CD4-positive, alpha-beta T cell treated with Interleukin-6 for 4 hours (primary cell): ENCODE measurements around the gene PIK3C2G.
"Not testable (repeated sequence)": the region's sequence is repeated elsewhere in the genome, so short reads cannot be mapped to it uniquely, and the experiment has no call there.

ENCODE experiments used
- DNase-seq: peaks from one replicate; pipeline ENCODE4 v3.0.0-alpha.2; 2020; ENCODE audit warnings: mixed read lengths

PIK3C2G gene

GRCh38 chr12:18476861-18477260 is 215.5 kb downstream of the PIK3C2G start:
- DNase-seq, result no peak

GRCh38 chr12:18479256-18479655 is 217.9 kb downstream of the PIK3C2G start:
- DNase-seq, result no peak

- no peak for DNase-seq
These were observed 221.3 kb downstream of the PIK3C2G start for GRCh38 chr12:18482601-18483120.

GRCh38 chr12:18483698-18484325 is 222.5 kb downstream of the PIK3C2G start:
- no peak for DNase-seq

GRCh38 chr12:18486036-18486435 is 224.7 kb downstream of the PIK3C2G start:
- DNase-seq, result no peak

- DNase-seq, result no peak
These were observed 226.2 kb downstream of the PIK3C2G start for GRCh38 chr12:18487509-18487908.

GRCh38 chr12:18492372-18493025 is 231.2 kb downstream of the PIK3C2G start:
- no peak for DNase-seq

DNA sequence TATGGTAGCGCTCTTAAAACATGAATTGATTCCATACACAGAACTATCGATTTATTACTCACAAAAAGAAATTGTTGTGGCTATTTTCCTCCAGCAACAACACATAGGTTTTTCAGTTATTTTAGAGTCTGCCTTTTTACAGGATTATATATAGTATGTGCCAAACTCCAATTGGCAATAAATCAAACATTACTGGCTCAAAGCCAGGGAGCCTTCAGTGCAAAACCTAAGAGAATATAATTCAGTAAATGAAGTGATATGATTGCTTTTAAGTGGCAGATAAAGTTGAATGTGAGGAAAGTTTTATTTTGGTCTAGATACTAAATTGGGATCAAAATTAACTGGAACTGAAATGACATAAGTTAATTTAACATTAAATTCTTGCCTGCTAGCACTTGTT is 234.8 kb downstream of the PIK3C2G start:
- DNase-seq, result no peak

DNA sequence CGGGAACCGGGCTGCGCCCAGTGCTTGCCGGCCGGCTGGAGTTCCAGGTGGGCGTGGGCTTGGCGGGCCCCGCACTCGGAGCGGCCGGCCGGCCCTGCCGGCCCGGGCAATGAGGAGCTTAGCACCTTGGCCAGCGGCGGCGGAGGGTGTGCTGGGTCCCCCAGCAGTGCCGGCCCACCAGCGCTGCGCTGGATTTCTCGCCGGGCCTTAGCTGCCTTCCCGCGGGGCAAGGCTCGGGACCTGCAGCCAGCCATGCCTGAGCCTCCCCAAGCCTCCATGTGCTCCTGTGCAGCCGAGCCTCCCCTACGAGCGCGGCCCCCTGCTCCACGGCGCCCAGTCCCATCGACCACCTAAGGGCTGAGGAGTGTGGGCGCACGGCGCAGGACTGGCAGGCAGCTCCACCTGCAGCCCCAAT is 238.8 kb downstream of the PIK3C2G start:
- not testable (repeated sequence) for DNase-seq

- DNase-seq, result not testable (repeated sequence)
These were observed 239.4 kb downstream of the PIK3C2G start for GRCh38 chr12:18500736-18501135.

GRCh38 chr12:18502422-18502968 is 241.2 kb downstream of the PIK3C2G start:
- no peak for DNase-seq

- DNase-seq, result no peak
These were observed 260.1 kb downstream of the PIK3C2G start for GRCh38 chr12:18521461-18521860.

DNA sequence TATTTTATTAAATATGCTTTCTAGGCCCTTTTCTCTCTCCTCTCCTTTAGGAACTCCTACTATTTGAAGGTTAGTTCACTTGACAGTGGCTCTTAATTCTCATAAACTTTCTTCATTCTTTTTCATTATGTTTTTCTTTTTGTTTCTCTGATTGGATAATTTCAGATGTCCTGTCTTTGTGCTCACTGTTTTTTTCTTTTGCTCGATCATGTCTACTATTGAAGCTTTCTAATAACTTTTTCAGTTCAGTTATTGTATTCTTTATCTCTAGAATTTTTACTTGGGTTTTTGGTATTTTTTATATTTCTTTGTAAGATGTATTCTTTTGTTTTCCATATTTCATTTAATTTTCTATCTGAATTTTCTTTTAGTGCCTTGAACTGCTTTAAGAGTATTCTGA is 261.5 kb downstream of the PIK3C2G start:
- DNase-seq, result no peak

DNA sequence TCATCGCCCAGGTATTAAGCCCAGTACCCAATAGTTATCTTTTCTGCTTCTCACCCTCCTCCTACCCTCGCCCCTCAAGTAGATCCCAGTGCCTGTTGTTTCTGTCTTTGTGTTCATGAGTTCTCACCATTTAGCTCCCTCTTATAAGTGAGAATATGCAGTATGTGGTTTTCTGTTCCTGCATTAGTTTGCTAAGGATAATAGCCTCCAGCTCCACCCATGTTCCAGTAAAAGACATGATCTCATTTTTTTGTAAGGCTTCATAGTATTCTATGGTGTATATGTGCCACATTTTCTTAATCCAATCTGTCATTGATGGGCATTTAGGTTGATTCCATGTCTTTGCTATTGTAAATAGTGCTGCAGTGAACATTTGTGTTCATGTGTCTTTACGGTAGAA is 281.2 kb downstream of the PIK3C2G start:
- DNase-seq, result not testable (repeated sequence)

DNA sequence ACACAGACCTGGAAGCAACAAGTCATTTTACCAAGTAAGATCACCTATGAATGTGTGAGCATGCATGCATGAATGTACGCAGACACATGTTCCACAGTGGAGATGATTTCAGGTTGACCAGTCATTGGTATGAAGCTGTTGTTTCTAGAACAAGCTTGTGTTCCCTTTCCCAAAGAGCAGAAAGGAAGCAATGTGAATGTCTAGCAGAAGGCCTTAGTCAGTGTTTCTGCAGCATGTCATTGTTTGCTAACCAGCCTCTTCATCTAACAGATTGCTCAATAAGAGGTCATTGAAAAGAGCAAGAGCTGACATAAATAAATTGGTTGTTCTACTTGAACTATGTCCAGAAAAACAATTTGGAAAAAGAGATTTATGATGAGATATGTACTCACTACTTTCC is 285.1 kb downstream of the PIK3C2G start:
- DNase-seq, result no peak

GRCh38 chr12:18549598-18549997 is 288.3 kb downstream of the PIK3C2G start:
- DNase-seq, result no peak

- no peak for DNase-seq
These were observed 289.8 kb downstream of the PIK3C2G start for GRCh38 chr12:18551106-18551505.

GRCh38 chr12:18551701-18552100 is 290.4 kb downstream of the PIK3C2G start:
- no peak for DNase-seq

GRCh38 chr12:18552829-18553228 is 291.5 kb downstream of the PIK3C2G start:
- no peak for DNase-seq

GRCh38 chr12:18556161-18556560 is 294.8 kb downstream of the PIK3C2G start:
- no peak for DNase-seq

GRCh38 chr12:18559242-18559641 is 297.9 kb downstream of the PIK3C2G start:
- DNase-seq, result no peak

- DNase-seq, result no peak
These were observed 301.2 kb downstream of the PIK3C2G start for GRCh38 chr12:18562531-18562930.

GRCh38 chr12:18564306-18564705 is 303.0 kb downstream of the PIK3C2G start:
- DNase-seq, result no peak

DNA sequence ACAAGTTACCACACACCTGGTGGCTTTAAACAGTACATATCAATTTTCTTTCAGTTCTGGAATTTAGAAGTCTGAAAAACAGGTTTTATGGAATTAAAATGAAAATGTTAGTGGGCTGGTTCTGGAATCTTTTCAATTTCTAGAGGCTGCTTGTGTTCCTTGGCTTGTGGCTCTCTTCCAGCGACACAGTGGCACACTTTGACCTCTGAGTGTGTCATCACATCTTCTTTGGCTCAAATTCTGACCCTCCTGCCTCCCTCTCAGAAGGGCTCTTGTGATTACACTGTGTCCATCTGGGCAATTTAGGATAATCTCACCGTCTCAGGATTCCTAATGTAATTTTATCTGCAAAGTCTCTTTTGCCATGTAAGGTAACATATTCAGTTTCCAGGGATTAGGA is 306.5 kb downstream of the PIK3C2G start:
- DNase-seq, result no peak
